ENCODE results near the gene TSPAN1.
A peak's percentile ranks its signal among the peaks of the same experiment; 100 is the strongest.

The TSPAN1 gene

DNA sequence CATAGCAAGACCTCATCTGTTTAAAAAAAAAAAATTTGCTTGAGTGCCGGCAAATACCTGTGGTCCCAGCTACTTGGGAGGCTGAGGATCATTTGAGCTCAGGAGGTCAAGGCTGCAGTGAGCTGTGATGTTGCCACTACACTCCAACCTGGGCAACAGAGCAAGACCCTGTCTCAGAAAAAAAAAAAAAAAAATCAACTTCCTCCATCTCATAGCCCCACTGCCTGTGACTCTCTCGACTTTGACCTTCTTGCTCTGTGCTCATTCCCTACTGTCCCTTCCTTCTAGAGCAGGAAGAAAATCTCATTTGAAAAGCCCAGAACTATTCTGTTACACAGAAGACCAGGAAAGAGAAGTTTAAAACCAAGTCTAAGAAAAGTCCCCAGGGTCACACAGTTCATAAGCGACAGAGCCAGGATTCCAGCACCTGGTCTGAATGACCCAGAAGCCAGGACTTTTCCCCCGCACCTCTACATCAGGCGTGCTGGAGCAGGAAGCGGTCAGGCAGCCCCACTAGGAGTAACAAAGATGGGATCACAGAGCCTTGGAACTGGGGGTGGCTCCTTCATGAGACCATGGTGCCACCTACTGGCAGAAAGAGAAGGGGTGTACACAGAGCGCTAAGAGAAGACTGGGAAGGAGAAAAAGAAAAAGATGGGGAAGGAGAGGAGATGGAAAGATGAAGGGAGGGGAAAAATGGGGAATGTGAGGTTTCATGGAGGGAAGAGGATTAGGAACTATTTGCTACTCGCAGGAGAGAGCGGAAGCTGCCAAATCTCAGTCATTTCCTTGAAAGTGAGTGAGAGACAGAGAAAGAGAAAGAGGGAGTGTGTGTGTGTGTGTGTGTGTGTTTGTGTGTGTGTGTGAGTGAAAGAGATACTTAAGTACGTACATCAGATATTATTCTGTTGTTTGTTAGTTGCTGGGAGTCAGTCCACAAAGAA is 4.5 kb downstream of the TSPAN1 start:
- no peak overlapping the region for H3K4me3 ChIP-seq (replicated peaks; ENCODE audit: low read depth, low read length)
- peak; percentile 82 for DNase-seq (ENCODE audit: extremely low read depth, low read depth)
- TF ChIP-seq, protein P1, sequence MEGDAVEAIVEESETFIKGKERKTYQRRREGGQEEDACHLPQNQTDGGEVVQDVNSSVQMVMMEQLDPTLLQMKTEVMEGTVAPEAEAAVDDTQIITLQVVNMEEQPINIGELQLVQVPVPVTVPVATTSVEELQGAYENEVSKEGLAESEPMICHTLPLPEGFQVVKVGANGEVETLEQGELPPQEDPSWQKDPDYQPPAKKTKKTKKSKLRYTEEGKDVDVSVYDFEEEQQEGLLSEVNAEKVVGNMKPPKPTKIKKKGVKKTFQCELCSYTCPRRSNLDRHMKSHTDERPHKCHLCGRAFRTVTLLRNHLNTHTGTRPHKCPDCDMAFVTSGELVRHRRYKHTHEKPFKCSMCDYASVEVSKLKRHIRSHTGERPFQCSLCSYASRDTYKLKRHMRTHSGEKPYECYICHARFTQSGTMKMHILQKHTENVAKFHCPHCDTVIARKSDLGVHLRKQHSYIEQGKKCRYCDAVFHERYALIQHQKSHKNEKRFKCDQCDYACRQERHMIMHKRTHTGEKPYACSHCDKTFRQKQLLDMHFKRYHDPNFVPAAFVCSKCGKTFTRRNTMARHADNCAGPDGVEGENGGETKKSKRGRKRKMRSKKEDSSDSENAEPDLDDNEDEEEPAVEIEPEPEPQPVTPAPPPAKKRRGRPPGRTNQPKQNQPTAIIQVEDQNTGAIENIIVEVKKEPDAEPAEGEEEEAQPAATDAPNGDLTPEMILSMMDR (IDR thresholded peaks at IDR 0.05; ENCODE audit: low read depth, low read length, missing control alignments): peak; percentile 93

DNA sequence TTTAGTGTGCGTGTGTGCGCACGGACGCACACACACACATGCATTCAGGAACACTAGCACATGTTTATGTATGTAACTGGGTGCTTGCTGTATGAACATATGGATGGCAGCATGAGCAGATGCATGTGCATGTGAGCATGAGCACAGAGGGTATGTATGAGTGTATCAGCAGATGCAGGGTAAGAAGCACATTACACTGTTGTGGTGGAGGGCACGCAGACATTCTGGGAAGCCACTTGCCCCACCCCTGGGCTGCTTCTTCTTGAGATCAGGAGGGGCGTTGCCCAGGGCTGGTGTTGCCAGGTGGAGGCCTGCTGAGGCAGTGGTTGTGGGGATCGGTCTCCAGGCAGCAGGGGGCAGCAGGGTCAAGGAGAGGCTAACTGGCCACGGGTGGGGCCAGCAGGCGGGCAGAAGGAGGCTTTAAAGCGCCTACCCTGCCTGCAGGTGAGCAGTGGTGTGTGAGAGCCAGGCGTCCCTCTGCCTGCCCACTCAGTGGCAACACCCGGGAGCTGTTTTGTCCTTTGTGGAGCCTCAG is 5.3 kb downstream of the TSPAN1 start:
- H3K4me3 ChIP-seq (replicated peaks; ENCODE audit: low read depth, low read length): no peak overlapping the region
- TF ChIP-seq, protein P1 (IDR thresholded peaks at IDR 0.05; ENCODE audit: low read depth, low read length, missing control alignments): no peak
- no peak for DNase-seq (ENCODE audit: extremely low read depth, low read depth)

DNA sequence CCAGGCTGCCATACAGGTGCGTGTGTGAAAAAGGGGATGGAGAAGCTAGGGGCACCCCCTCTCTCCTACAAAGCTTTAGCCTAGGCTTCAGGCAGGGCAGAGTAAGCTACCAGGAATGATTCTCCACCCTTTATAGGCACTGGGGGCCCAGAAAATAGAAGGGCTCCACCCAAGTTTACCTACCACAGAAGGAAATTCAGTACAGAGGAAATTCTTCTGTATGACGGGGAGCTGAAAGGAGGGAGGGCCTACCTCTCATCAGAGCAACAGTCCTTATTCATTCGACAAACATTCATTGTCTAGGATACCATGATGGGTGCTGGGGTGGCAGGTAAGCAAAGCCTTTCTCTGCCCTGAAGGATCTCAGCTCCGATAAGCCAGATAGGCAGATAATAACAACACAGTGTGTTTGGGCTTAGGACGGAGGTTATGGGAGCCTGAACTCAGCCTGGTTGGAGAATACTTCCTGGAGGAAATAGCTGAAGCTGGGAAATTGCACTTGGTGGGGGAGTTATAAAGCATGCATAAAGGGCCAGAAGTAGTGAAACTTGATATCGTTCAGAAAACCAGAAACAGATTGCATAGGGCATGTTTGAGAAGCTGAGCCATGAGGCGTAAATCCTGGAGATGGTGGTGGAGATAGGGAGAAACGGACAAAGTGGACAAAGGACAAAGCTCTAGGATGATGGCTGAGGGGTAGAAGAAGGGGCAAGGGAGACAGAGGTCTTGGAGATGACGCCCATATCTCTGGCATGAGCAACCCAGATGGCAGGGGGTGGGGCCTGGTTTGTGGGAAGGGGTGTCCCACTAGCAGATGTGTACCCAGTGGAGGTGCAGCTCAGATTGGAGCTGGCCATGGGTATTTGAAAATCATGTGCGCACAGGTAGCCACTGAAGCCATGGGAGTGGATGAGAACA is 6.7 kb downstream of the TSPAN1 start:
- TF ChIP-seq, protein P1 (IDR thresholded peaks at IDR 0.05; ENCODE audit: low read depth, low read length, missing control alignments): no peak
- H3K4me3 ChIP-seq (replicated peaks; ENCODE audit: low read depth, low read length): no peak overlapping the region
- DNase-seq (ENCODE audit: extremely low read depth, low read depth): peak; percentile 88

GRCh38 chr1:46183079-46183847 is 8.4 kb downstream of the TSPAN1 start:
- peak; percentile 93 for DNase-seq (ENCODE audit: extremely low read depth, low read depth)
- H3K4me3 ChIP-seq (replicated peaks; ENCODE audit: low read depth, low read length): no peak overlapping the region

GRCh38 chr1:46183926-46184557 is 9.2 kb downstream of the TSPAN1 start:
- DNase-seq (ENCODE audit: extremely low read depth, low read depth): no peak
- no peak overlapping the region for H3K4me3 ChIP-seq (replicated peaks; ENCODE audit: low read depth, low read length)
- TF ChIP-seq, protein P1 (IDR thresholded peaks at IDR 0.05; ENCODE audit: low read depth, low read length, missing control alignments): no peak

More at GRCh38 chr1:46183079-46183847, 8.4 kb downstream of the TSPAN1 start:
- TF ChIP-seq, protein P1 (IDR thresholded peaks at IDR 0.05; ENCODE audit: low read depth, low read length, missing control alignments): no peak
